Ureter (tissue), 1 donor: ENCODE measurements around the gene PEAK1. TPM values are rescaled to one million over a fixed set of nuclear protein-coding genes. Genes with fewer than 3 reads are reported as not detected.
A peak's percentile ranks its signal among the peaks of the same experiment; 100 is the strongest.
"Not testable (repeated sequence)": the region's sequence is repeated elsewhere in the genome, so short reads cannot be mapped to it uniquely, and the experiment has no call there.

Experiments
- DNase-seq: peaks from one replicate; pipeline ENCODE4 v3.0.0-alpha.2; 2020; ENCODE audit warnings: low spot score
- total RNA-seq: library from RNA; stranded (reverse); gene quantifications from one replicate; pipeline ENCODE4 v1.2.4, GENCODE V29; 2023
- donor health status: DM: yes; HTN: yes; CAD: no.

Gene PEAK1
- total RNA-seq, 1 donor from 2014 or later = 53.7 TPM

- DNase-seq = peak; percentile 76
Measured at GRCh38 chr15:77420610-77421369, 886 bp upstream of the PEAK1 start, which contains the start of gene HMG20A. TSS of gene HMG20A (plus strand) at chr15:77420888. CDS start at chr15:77458408, 37,520 bp downstream.

GRCh38 chr15:77418966-77419835 lies 703 bp downstream of the PEAK1 start:
- peak; percentile 48 for DNase-seq

- no peak for DNase-seq
Measured at GRCh38 chr15:77418391-77418965, 1.4 kb downstream of the PEAK1 start.

GRCh38 chr15:77417602-77418001 lies 2.3 kb downstream of the PEAK1 start:
- no peak for DNase-seq

- no peak for DNase-seq
Measured at GRCh38 chr15:77416954-77417353, 3.0 kb downstream of the PEAK1 start.

- no peak for DNase-seq
Measured at GRCh38 chr15:77416148-77416455, 3.8 kb downstream of the PEAK1 start.

GRCh38 chr15:77415450-77416147 lies 4.3 kb downstream of the PEAK1 start:
- no peak for DNase-seq

GRCh38 chr15:77414789-77415442 lies 5.0 kb downstream of the PEAK1 start:
- DNase-seq = no peak

- DNase-seq = no peak
Measured at GRCh38 chr15:77413699-77414349, 6.1 kb downstream of the PEAK1 start.

- no peak for DNase-seq
Measured at GRCh38 chr15:77412972-77413698, 6.8 kb downstream of the PEAK1 start.

- DNase-seq = no peak
Measured at GRCh38 chr15:77411619-77411976, 8.3 kb downstream of the PEAK1 start.

GRCh38 chr15:77410701-77411618 lies 8.9 kb downstream of the PEAK1 start:
- no peak for DNase-seq

GRCh38 chr15:77410157-77410500 lies 9.8 kb downstream of the PEAK1 start:
- DNase-seq = not testable (repeated sequence)

- DNase-seq = no peak
Measured at GRCh38 chr15:77409259-77410156, 10.4 kb downstream of the PEAK1 start.

- DNase-seq = no peak
Measured at GRCh38 chr15:77406846-77407245, 13.1 kb downstream of the PEAK1 start.

- not testable (repeated sequence) for DNase-seq
Measured at GRCh38 chr15:77406173-77406759, 13.6 kb downstream of the PEAK1 start.

- DNase-seq = no peak
Measured at GRCh38 chr15:77402740-77403379, 17.0 kb downstream of the PEAK1 start.
